ENCODE results near the gene CLGN.

DNA sequence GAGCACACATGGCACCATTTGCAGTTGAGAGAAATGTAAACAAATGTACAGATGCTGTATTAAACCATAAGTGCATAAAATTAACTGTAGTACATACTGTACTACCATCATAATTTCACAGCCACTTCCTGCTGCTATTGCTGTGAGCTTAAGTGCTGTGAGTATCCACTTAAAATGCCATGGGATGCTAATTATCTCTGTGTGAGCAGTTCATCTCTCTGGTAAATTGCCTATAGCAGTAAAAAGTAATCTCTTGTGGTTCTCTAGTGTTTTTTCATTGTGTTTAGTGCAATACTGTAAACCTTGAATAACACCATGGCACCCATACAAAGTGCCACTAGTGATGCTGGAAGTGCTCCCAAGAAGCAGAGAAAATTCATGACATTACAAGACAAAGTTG, 63.9 kb downstream of the CLGN start:
- TF ChIP-seq SIN3A (IDR thresholded peaks at IDR 0.05; ENCODE audit: borderline replicate concordance, insufficient read depth, low read length) (no peak), POLR2AphosphoS5 (IDR thresholded peaks at IDR 0.05; ENCODE audit: low read depth, low read length) (no peak), TAF1 (IDR thresholded peaks at IDR 0.05; ENCODE audit: borderline replicate concordance, insufficient read depth, low read length) (no peak), FOXP2 (optimal IDR thresholded peaks at IDR 0.05; ENCODE audit: borderline replicate concordance, extremely low read depth, extremely low read length, insufficient read depth) (no peak)
- TF ChIP-seq, protein P1, sequence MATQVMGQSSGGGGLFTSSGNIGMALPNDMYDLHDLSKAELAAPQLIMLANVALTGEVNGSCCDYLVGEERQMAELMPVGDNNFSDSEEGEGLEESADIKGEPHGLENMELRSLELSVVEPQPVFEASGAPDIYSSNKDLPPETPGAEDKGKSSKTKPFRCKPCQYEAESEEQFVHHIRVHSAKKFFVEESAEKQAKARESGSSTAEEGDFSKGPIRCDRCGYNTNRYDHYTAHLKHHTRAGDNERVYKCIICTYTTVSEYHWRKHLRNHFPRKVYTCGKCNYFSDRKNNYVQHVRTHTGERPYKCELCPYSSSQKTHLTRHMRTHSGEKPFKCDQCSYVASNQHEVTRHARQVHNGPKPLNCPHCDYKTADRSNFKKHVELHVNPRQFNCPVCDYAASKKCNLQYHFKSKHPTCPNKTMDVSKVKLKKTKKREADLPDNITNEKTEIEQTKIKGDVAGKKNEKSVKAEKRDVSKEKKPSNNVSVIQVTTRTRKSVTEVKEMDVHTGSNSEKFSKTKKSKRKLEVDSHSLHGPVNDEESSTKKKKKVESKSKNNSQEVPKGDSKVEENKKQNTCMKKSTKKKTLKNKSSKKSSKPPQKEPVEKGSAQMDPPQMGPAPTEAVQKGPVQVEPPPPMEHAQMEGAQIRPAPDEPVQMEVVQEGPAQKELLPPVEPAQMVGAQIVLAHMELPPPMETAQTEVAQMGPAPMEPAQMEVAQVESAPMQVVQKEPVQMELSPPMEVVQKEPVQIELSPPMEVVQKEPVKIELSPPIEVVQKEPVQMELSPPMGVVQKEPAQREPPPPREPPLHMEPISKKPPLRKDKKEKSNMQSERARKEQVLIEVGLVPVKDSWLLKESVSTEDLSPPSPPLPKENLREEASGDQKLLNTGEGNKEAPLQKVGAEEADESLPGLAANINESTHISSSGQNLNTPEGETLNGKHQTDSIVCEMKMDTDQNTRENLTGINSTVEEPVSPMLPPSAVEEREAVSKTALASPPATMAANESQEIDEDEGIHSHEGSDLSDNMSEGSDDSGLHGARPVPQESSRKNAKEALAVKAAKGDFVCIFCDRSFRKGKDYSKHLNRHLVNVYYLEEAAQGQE (IDR thresholded peaks at IDR 0.05; ENCODE audit: insufficient read depth in 1 of 2, low read depth in 2 of 2, low read length in 2 of 2), result no peak

Data from PFSK-1 (cell line).